GM21717 (cell line): ENCODE data around the gene TRPM5.

Source experiments
- ATAC-seq: cut with Tn5 transposase; IDR thresholded peaks from one replicate; pipeline ENCODE4 v1.9.1; 2021; ENCODE audit warnings: mild to moderate bottlenecking, moderate library complexity; ENCODE audit not compliant: unreplicated experiment

TRPM5 gene

DNA sequence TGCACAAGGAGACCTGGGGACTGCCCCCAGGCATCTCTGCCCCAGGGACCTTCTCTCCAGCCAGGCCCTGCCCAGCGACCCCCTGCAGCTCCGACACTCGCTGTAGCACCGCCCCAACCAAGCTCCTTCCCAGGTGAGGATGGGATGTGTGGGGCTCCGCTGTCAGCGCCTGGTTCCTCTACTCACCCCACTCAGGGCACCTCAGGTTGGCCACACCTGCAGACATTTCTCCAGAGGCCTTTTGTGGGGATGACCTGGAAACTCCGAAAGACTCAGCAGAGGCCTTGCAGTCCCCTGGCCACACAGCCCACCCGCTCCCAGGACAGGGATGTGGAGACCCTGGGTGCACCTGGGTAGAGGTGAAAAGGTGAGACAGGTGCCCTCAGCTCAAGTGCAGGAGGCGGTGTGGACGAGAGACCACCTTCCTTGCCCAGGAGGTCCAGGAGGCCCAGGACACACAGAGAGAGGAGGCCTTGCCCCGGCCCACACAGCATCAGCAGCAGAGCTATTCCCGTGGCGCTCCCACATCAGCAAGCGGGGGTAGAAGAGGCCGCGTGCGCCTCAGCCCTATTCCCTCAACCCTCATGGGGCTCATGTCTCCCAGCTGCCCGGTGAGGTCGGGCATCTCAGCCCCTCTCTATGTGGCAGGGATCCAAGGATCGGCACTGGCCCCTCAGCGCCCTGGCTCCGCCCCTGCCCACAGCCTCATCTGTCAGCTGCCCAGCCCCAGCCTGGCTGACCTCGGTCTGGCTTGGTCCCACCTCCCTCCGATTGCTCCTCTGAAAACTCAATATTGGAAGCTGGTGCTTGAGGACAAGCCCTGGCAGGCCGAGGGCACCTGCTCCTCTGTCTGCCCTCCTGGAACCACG, 20.9 kb downstream of the TRPM5 start:
- ATAC-seq = no peak

DNA sequence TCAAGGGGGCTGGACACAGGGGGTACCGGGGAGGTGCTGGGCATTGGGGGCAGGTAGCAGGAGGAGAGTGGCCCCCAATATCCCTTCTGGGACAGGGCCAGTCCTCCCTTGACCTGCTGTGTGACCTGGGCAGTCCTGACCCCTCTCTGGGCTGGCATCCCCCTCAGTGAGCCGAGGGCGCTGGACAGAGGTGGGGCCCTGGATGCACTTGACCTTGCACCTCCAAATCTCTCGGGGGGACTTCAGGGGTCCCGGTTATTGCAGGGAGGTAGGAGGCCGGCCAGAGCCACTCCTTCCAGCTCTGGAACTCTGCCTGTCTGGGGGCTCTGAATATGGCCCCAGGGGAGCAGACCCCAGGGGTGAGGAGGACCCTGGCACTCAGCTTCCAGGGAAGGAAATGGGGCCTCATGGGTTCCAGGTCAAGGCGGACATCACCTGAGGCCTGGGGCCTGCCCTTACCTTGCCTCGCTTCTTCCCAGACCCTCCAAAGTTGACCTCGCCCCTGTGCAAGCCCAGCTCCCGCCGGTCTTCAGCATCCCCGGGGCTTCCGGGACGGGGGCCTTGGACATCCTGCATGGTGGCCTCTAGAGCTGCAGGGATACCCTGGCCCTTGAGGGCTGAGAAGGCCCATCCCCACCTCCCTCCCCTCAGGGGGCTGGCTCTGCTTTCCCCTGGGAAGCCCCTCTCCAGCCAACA, 21.7 kb downstream of the TRPM5 start:
- no peak for ATAC-seq

DNA sequence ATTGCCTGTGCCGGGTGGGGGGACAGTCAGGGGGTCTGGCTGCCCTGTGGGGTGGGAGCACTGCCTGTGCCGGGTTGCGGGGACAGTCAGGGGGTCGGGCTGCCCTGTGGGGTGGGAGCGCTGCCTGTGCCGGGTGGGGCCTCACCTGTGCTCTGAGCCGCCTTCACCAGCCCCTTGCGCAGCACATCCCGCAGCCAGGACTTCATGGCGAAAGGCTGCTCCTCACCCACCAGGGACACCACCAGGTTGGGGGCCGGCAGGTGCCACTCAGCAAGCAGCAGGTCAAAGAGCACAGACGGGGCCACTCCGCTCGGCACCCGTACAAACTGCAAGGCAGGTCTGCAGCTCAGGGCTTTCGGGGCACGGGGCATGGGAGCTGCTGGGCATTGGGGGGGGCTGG, 22.3 kb downstream of the TRPM5 start:
- no peak for ATAC-seq

DNA sequence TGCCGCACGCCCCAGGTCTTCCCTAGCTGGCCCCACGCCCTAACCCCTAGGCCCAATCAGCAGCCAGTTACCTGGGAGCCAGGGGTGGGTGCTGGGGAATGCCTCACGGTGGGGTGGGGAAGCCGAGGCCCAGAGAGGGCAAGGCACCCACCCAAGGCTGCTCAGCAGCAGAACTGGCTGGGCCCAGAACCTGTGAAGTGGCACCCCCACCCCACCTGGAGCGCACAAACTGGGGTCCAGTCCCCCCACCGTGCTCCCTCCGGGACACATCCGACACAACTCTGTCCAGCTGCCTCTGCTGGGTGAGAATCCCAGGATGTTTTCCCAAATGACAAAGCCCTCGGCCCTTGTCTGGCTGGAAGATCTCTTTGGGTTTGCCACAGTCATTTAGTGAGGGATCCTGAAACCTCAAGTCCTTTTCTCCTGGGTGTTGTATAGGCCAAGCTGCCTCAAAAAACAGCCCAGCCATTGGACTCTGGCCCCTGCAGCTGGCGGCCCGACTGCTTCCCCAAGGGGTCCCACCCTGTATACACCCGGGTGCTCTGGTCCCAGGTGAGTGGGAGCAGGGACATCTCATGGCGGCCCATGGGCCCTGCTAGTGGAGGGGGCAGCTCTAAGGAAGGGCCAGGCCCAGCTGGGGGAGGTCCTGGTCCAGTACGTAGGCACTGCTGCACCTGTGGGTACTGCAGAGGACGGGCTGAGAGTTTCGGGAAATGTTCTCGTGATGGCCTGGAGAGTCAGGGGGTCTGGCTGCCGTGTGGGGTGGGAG, 22.9 kb downstream of the TRPM5 start:
- no peak for ATAC-seq

DNA sequence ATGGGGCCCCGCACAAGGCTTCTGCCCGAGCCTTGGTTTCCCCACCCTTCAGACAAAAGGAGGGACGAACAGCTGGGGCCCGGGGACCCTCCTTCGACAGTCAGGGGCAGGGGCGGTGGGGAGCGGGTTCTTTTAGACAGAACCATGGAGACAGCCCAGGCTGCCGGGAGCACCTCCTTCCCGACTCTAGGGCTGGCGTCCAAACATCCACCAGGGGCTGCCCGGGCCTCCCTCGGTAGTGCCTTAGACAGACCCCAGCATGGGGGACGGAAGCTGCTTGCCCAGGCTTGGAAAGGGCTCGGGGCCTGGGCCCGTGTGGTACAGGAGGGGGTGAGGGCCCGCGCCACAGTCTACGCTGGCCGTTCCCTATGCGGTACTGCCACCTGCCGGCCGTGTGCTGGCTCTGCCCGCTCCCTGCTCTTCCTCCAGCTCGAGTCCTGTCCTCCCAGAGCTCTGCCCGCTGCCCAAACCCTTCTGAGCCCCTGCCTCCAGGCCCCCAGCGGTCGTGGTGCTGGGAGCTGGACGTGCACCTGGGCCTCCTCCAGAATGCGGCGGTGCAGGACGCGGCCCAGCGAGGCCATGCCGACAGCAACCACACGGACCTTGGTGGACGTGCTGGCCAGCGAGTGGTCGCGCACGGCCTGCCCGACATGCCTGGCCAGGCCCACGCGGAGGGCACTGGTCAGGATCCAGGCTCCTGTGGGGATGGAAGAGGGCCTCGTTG, 23.6 kb downstream of the TRPM5 start:
- ATAC-seq = peak; percentile 57

DNA sequence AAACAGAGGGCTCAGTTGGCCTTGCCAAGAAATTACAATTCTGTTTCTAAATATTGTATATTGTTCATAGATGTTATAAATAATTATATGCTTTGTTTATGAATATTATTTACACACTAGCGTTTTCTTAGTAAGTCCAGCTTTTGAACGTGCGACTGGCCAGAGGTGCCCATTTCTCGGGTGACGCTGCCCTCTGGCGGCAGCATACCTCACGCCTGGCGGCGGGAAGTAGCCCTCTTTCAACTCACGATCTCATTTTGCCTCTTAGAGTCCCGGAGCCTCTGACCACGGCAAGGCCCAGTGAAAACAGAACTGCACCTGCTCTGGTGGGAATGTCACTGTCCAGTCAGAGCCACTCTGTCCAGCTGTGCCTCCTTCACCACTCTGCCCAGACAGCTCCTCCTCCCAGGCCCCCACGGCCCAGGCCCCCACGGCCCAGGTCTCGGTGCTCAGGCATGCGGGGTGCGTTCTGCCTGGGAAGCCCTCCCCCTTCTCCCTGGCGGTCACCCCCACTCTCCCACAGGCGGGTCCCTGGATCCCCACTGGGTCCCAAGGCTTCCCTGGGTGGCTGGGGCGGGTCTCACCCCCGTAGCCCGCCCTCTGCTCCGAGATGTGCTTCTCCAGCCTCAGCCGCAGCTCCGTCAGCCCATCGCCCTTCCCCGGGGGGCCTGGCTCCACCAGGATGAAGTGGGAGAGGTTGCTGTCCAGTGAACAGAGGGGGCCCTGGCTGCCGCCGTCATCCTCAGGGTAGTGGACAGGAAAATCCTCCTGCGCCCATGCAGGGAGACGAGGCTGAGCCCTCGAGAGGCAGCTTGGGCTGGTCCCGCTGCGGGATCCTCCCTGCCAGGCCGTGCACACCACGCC, 24.4 kb downstream of the TRPM5 start:
- no peak for ATAC-seq

DNA sequence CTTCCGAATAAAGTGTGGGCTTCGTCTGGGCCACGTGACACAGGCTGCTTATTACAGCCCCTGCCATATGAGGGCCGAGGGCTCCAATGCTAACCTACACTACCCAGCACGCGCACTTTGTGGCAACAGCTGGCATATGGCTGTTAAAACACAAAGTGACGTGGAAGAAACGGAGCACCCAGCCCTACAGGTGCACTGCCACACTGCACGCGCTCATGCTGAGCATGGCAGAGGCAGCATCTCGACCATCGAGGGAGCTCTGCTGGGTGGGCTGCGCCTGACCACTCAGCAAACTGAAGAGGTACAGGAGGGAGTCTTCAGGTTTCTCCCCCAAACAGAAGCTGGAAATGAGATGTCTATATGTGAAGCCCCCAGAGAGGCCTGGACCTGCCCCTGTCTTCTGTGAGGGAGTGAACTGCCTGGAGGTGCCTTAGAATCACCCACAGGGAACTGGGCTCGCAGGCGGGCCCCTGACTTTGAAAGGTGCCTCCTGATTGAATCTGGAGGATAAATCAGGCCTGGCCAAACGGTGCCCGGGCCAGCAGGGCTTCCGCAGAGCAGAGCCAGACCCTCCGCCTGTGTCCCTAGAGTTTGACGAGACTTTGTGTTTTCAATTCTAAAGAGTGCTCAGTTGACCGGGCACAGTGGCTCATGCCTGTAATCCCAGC, 25.5 kb downstream of the TRPM5 start:
- no peak for ATAC-seq

DNA sequence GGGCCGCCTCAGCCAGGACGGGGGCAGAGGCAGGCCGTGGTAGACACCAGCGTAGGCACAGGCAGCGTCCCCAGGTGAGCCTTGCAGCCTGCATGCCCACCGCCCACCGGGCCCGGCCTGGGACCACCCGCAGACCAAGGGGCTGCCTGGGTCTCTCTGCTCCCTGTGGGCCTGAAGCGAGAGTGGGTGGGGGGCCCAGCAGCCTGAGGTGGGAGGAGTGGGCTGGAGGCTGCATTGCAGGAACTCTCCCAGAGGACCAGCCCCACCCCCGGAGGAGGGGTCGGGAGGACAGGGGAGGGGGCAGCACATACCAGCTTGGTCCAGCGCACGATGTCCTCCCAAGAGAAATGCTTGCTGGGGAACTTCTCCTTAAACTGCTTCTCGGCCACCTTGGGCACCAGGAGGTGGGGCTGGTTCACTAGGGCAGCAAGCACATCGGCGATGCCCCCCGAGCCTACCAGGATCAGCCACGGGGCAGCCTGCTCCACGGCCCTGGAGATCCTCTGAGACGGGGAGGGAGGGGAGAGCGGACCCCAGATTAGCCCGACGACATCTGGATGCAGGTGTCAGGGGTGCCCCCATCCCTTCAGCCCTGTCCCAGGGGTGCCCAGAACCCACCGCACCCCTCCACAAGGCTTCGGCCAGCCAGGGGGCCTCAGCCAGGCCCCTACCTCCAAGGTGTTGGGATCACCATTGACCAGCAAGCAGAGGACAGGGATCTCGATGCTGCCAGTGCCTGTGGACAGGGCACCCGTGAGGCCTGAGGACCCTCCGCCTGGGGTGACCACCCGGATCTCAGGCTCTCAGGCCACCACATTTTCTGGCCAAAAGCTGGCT, 26.2 kb downstream of the TRPM5 start:
- no peak for ATAC-seq

DNA sequence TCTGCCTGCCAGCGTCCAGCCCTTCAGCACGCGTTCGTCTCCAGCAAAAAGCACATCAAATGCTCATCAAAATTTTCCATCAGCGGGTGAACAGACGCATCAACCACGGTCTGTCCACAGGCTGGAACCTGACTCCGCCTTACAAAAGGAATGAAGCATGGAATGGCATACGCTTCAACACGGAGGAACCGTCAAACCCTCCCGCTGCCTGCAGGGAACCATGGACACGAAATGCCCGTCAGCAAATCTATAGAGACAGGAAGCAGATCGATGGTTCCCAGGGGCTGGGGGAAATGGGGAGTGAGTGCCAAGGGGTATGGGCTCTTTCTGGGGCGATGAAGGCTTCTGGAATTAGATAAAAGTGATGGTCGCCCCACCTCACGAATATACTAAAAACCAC, 27.5 kb downstream of the TRPM5 start:
- no peak for ATAC-seq

DNA sequence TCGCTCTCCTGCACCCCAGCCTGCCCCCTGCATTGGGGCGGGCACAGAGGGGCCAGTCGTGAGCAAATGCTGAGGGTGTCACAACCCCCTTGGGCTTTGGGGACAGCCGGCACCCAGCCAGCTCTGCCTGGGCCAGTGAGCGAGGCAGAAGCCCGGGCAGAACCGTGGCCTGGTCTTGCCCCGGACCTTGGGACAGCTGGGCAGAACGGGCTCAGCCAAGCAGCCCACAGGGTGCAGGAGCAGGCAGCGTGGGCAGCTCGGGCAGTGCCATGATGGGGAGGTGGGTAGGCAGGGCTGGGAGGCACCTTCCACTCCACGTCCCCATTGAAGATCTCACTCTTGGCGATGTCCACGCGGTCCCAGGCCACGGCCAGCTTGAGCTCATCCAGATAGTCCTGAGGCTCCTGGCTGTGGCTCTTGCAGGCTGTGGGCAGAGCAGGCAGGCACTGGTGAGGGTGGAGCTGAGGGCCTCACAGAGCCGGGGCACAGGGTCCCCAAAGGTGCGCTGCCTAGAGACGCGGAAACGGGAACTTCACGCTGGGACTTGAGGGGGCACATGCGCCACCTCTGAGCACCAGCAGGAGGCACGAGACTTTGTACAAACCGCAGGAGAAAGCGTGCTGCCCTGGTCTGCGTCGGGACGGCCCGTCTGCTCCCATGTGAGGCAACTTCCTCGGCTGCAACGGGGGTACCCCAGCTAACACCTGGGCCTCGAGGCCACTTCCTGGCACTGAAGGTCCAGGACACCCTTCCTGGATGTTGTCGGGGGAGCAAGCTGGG, 28.5 kb downstream of the TRPM5 start:
- no peak for ATAC-seq

DNA sequence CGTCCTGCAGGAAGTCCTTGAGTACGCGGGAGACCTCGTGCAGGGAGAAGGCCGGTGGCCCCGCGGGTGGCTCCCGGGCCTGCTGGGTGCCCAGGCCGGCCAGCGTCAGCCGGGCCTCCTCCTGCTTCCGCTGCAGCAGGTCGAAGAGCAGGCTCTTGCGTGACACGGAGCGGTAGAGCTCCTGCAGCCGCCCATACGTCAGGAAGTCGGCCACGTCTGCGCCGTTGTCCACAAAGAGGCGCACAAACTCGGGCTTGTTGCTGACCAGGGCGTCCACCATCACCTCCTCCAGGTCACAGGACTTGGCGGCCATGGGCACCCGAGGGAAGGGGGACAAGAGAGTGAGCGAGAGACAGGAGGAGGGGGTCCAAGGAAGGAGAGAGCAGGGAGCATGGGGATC, 29.1 kb downstream of the TRPM5 start:
- ATAC-seq = no peak

DNA sequence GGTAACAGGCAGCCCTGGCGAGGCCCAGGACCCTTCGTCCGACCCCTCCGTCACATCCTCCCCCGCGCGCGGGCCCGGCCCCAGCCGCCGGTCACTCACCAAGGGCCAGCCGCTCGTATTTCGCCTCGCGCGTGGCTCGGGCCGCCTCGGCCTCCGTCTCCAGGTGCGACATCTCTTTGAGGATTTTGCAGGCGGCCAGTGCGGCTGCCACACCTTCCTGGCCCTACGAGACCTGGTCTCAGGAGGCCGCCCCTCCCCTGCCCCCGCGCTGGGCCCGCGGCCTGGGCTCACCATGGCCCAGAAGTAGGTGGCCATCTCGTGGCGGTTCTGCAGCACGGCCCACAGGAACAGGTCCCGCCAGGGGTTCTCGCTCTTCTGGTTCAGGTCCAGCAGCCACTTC, 29.7 kb downstream of the TRPM5 start:
- no peak for ATAC-seq

DNA sequence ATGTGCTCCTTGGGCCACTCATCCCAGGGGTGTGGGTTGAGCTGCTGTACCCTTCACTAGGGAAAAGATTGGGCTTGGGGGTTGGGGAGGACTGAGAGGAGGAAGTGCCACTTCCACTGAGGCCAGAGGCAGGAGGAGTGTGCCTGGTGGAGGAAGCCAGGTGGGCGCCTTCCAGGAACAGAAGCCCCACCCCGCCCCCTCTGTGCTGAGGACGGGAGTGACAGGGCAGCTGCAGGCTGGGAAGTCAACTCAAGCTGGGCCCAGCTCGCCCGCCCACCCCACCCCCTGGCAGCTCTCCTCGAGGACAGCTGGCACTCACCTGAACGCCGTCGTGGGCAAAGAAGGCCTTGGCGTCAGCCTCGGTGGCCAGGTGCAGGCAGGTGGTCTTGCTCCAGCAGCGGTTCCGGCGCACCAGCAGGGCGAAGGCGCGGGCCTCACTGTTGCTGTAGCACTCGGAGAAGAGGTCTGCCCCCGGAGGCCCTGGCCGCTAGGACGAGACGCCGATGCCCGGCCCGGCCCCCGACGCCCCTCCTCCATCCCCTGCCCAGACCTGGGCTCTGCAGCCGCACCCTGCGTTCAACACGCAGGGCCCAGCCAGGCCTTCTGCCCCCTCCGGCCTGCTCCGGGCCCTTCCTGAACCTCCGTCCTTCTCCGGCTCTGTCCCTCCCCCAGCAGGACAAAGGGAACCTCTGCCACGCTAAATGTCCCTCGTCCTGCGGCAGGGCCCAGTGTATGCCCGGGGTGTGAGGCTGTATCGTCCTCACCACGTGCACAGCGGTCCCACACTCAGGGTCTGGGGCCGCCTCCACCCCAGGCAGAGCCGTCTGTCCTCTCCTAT, 30.4 kb downstream of the TRPM5 start:
- ATAC-seq = no peak

DNA sequence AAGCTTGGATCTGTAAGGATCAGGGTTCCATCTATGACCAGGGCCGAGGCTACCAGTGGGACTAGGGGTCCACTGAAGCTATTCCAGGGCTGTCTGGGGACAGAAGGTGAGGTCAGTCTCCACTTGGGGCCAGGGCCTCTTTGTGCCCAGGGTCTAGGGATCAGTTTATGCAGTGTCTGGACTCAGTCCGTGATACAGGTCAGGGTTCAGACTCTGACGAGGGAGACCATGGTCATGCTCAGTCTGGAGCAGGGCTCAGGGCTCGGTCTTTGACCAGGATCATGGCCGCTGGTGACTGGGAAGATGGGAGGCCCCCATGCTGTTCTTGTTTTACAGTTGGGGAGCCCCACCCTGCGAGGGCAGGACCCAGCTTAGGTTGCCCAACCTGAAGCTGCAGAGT, 32.0 kb downstream of the TRPM5 start:
- no peak for ATAC-seq

DNA sequence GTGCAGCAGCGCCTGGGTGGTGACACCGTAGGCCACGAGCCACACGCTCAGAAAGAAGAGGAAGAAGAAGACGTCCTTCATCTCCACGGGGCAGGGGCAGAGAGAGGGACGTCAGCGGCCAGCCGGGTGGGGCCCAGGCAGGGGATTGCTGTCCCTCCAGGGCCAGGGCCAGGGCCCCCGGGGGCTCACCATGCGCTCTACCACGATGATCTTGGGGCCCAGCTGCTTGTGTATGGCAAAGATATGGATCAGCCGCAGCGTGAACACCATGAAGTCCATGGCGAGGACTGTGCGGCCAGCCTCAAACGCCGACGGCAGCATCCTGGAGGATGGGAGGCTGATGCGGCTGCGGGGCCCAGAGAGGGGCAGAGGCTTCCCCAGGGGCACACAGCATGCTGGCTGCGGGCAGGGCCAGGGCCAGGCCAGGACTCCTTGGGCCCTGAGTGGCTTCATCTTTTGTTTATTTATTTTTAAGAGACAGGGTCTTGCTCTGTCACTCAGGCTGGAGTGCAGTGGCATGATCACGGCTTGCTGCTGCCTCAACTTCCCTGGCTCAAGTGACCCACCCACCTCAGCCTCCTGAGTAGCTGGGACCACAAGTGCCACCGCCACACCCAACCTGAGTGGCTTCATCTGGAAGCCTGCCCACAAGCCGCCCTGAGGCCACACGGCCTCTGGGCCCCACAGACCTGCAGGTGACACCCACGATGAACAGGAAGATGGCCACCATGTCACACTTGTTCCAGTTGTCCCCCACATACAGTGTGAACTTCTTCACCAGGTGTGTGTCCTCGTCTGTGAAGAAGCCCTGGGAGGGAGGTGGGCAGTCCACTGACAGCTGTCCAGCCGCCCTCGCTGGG, 32.6 kb downstream of the TRPM5 start:
- no peak for ATAC-seq

DNA sequence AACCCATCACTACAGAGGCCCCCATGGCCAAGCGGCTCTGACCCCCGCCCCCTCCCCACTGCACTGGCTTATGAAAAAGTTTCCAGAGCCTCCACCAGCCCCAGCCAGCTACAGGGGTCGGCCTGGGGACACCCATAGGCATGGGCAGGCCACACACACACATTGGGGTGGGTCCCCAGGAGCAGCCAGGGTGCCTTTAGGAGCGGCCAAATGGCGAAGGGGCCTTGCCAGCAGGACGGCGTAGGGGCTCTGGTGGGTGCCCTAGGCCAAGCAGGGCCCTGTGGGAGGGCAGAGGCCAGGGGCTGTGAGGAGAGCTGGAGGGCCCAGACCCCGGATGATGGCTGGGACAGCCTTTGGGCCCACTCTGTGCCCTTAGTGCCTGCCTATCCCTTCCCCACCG, 33.7 kb downstream of the TRPM5 start:
- ATAC-seq = no peak
